ENCODE data around the gene PROM1.

- TF ChIP-seq CTCF (conservative IDR thresholded peaks at IDR 0.05; ENCODE audit: low read depth, low read length): no peak
- no peak for TF ChIP-seq EZH2 (IDR thresholded peaks at IDR 0.05; ENCODE audit: low read length, unreplicated experiment)
Observed at GRCh38 chr4:15983610-15984009, 100.2 kb downstream of the PROM1 start.
